HTERT RPE-1 (cell line): Measurements from ENCODE around the gene PIGW.
"Not testable (repeated sequence)": the region's sequence is repeated elsewhere in the genome, so short reads cannot be mapped to it uniquely, and the experiment has no call there.

ENCODE experiments used
- in situ Hi-C: fragments of 300-500 bp; cut with MboI; formaldehyde crosslinking; loops from 4 replicates; pipeline ENCODE4 v1.14.3; 2020; ENCODE audit warnings: low sequenced_read_pairs

Gene PIGW

GRCh38 chr17:36507266-36507665 lies 27.5 kb upstream of the PIGW start:
- in situ Hi-C loops: no loop called here

- in situ Hi-C loops: not testable (repeated sequence)
These were observed 26.3 kb upstream of the PIGW start for GRCh38 chr17:36508439-36508838.

- in situ Hi-C loops: no loop called here
These were observed 25.4 kb upstream of the PIGW start for GRCh38 chr17:36509272-36509985.

GRCh38 chr17:36510636-36511035 lies 24.2 kb upstream of the PIGW start:
- in situ Hi-C loops: no loop called here

- in situ Hi-C loops: no loop called here
These were observed 23.6 kb upstream of the PIGW start for GRCh38 chr17:36511216-36511615.

GRCh38 chr17:36512641-36513040 lies 22.1 kb upstream of the PIGW start:
- in situ Hi-C loops: no loop called here

GRCh38 chr17:36514856-36515255 lies 19.9 kb upstream of the PIGW start:
- in situ Hi-C loops: no loop called here

- in situ Hi-C loops: no loop called here
These were observed 18.9 kb upstream of the PIGW start for GRCh38 chr17:36515837-36516236.

GRCh38 chr17:36523113-36523512 lies 11.7 kb upstream of the PIGW start:
- in situ Hi-C loops: no loop called here

- in situ Hi-C loops: no loop called here
These were observed 10.3 kb upstream of the PIGW start for GRCh38 chr17:36524428-36524876.

- in situ Hi-C loops: no loop called here
These were observed 9.7 kb upstream of the PIGW start for GRCh38 chr17:36525113-36525512.

- in situ Hi-C loops: no loop called here
These were observed 8.9 kb upstream of the PIGW start for GRCh38 chr17:36525888-36526287.

GRCh38 chr17:36527621-36528250 lies 7.1 kb upstream of the PIGW start:
- in situ Hi-C loops: no loop called here

GRCh38 chr17:36529121-36529520 lies 5.7 kb upstream of the PIGW start:
- in situ Hi-C loops: no loop called here

GRCh38 chr17:36532435-36532975 lies 2.3 kb upstream of the PIGW start:
- in situ Hi-C loops: no loop called here

GRCh38 chr17:36533935-36534839 lies 600 bp upstream of the PIGW start:
- in situ Hi-C loops: no loop called here

GRCh38 chr17:36535669-36536081 lies 888 bp downstream of the PIGW start:
- in situ Hi-C loops: no loop called here

GRCh38 chr17:36540696-36541095 lies 5.9 kb downstream of the PIGW start:
- in situ Hi-C loops: no loop called here

GRCh38 chr17:36542755-36543154 lies 8.0 kb downstream of the PIGW start:
- in situ Hi-C loops: no loop called here

GRCh38 chr17:36544044-36544306 lies 9.2 kb downstream of the PIGW start:
- in situ Hi-C loops: no loop called here

GRCh38 chr17:36544307-36545076 lies 9.7 kb downstream of the PIGW start, which contains the start of gene GGNBP2:
Gene GGNBP2, plus strand, starts transcription at chr17:36544919. Its CDS starts 806 bp downstream, at chr17:36545725.
- in situ Hi-C loops: no loop called here
